GM10847 (cell line): Measurements from ENCODE around the gene RASSF10.

ENCODE experiments used
- POLR2A ChIP-seq: IDR thresholded peaks from 2 replicates; pipeline ENCODE4 v1.6.1; 2011; ENCODE audit not compliant: insufficient read length; ENCODE audit errors: extremely low read depth

Gene RASSF10

DNA sequence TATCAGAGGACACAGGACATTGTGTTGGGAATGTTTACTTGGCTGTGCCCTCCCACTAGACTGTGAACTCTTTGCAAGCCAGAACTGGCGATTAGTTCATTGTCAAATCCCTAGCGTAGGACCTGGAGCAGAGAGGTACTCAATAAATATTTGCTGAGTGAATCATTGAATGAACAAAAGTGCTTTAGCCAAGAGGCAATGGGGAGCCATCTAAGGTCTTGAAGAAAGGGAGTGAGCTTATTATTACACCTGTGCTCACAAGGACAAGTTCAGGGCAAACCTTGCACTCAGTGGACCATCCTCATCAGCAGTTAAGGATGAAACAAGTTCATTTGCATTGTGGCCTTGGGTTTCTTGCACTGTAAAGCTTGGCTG, 1.1 kb upstream of the RASSF10 start:
- TF ChIP-seq POLR2A, result no peak

DNA sequence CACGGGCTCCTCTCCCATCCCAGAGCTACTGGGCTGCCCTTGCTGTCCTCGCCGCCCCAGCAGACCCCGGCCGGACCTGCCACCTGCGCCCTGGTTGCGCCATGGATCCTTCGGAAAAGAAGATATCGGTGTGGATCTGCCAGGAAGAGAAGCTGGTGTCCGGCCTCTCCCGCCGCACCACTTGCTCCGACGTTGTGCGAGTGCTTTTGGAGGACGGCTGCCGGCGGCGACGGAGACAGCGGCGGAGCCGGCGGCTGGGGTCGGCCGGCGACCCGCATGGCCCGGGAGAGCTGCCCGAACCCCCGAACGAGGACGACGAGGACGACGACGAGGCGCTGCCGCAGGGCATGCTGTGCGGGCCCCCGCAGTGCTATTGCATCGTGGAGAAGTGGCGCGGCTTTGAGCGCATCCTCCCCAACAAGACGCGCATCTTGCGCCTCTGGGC, 382 bp downstream of the RASSF10 start:
- TF ChIP-seq POLR2A, result no peak

DNA sequence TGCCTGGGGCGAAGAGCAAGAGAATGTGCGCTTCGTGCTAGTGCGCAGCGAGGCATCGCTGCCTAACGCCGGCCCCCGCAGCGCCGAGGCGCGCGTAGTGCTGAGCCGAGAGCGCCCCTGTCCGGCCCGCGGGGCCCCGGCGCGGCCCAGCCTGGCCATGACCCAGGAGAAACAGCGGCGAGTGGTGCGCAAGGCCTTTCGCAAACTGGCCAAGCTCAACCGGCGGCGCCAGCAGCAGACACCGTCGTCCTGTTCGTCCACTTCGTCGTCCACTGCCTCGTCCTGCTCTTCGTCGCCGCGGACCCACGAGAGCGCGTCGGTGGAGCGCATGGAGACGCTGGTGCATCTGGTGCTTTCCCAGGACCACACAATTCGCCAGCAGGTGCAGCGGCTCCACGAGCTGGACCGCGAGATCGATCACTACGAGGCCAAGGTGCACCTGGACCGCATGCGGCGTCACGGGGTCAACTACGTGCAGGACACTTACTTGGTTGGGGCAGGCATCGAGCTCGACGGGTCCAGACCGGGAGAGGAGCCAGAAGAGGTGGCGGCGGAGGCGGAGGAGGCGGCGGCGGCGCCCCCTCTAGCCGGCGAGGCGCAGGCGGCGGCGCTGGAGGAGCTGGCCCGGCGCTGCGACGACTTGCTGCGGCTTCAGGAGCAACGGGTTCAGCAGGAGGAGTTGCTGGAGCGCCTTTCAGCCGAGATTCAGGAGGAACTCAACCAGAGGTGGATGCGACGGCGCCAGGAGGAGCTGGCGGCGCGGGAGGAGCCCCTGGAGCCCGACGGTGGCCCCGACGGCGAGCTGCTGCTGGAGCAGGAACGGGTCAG, 1.0 kb downstream of the RASSF10 start:
- TF ChIP-seq POLR2A, result no peak

DNA sequence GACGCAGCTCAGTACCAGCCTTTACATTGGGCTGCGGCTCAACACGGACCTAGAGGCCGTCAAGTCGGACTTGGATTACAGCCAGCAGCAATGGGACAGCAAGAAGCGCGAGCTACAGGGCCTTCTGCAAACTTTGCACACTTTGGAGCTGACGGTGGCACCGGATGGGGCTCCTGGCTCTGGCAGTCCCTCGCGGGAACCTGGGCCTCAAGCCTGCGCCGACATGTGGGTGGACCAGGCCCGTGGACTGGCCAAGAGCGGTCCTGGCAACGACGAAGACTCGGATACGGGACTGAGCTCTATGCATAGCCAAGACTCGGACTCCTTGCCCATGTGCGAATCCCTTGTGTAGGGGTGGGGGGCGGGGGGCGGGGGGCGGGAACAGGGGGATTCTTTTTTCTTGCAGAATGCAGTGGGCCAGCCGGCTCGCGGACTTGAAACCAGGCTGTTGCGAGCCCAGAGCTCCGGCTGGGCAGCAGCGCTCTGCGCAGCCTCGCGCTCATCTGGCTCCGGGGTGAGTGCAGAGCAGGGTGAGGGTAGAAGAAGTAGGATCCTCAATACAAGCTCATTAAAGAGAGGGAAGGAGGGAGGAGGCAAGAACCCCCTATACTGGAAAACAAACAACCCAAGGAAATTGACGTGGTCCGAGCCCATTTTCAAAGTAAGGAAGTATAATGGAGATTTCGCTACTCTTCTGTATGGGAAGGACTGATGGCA, 1.8 kb downstream of the RASSF10 start:
- no peak for TF ChIP-seq POLR2A

DNA sequence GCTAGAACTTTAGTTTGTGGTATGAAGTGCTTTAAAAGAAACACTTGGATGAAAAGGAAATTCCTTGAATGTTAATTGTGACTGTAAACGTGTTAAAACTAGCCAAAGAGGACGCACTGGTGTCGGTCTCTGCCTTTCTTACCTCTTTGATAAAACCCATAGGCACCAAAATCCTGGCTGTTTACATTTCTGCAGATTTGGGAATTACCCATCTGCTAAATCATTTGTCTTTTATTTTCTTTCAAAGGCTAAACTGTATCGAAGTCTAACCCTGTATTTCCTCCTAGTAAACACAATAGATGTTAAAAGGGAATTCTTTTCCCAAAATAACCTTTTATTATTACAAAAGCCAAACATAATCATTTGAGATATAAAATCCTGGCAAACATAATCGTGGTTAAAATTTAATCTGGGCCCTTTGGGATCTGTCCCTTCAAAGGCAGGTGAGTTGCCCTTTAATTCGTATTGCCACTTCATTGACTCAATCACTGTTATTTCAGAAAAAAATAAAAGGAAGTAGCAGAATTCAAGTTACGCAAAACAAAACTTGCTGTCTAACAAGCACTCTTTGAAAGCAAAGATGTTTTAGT, 2.4 kb downstream of the RASSF10 start:
- no peak for TF ChIP-seq POLR2A

DNA sequence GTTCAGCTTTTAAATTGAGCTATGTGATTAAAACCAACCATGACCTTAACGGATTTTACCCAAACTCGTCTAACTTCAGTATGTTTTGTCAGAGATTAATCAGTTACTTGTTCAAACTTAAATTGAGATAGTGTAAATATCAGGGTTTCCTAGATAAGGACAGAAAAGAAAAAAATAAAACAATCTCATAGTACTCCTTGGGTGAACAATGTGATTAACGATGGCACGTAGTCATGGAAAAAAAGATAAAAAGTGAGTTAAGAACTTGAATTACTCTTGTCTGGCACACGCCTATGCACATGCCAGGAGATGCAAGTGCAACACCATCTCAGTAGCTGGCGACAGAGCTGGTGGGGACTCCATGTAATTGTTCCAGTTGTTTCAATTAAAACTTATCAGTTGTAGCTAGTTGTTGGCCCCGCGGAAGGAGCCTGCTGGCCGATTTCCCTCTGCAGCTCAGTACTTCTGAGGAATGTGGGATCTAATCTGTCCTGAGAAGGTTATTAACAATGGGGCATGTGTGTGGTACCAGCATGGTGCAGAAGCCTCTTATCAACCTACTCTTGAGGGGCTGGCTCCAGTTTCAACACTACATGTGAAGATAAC, 3.0 kb downstream of the RASSF10 start:
- no peak for TF ChIP-seq POLR2A

DNA sequence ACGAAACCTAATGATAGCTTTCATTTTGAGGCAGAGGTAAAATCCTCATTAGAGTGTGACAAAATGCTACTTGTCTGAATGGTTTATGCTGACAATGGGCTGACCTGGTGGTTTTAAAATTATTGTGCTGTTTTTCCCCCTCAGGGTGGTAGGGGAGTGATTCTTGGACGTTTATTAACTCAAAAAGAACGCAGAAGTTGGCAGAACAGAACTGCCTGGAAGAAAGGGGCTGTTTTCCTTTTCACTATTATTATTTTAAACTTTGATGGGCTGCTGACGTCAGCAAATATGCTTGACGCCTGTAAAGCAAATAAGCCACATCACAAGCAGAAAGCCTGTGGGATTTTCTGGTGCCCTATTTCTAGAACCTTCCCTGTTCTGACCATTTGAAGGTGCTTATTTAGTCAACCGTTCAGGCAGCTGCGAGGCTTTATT, 4.0 kb downstream of the RASSF10 start:
- TF ChIP-seq POLR2A, result no peak

DNA sequence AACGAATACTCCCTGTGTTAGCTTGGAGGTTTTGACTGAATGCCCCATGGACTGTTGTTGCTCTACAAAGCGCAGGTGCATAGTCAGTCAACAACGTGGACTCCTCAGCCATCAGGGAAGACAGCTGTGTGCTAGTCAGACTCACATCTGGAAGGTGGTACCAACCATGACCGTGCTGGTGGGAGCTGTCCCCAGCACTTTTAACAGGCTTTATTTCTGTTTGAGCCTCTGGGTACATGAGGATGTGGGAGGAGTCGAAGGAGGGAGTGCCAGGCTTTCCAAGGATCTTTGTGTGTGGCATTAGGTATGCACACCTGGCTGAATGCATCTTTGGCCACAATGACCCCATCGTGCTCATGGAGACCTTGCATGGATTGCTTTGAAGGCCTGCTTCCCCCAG, 6.6 kb downstream of the RASSF10 start:
- no peak for TF ChIP-seq POLR2A

DNA sequence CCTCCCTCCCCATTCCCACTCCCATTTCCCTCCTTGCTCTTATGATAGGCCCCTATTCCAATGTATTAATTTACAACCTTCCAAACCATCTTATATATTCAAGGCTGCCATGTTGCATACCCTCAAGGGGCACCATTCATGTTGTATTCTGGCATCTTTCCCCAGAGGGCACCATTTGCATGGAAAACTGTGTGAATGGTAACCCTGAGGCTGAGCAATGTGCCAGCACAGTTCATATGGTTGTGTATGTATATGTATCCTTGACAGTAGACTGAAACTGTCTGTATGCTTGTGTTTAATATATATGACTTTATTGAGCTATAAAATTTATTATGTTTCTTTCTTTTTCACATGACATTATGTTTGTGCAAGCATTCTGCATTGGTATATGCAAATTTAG, 7.3 kb downstream of the RASSF10 start:
- no peak for TF ChIP-seq POLR2A

DNA sequence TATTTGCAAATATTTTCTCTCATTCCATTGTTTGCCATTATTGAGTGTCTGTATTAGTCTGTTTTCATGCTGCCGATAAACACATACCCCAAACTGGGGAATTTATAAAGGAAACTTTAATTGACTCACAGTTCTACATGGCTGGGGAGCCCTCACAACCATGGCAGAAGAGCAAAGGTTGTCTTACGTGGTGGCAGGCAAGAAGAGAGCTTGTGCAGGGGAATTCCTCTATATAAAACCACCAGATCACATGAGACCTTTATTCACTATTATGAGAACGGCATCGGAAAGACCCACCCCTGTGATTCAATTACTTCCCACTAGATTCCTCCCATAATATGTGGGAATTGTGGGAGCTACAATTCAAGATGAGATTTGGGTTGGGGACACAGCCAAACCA, 10.2 kb downstream of the RASSF10 start:
- TF ChIP-seq POLR2A, result no peak

DNA sequence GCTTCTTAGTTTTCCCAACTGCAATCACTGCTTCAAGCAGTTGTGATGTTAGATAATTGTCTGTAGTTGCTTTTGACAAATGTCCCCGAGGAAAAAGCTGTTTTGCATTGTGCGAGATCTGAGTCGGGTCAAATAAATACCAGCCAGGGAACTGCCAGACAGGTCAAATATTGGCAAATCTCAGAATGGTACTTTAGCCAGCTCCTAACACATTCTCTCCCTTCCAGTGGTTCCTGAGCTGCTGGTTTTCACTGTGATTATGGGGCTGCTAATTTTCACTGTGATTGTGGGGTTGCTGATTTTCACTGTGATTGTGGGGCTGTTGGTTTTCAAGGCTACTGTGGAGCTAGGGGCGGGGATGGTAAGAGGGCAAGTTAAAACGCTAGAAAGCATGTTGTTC, 14.3 kb downstream of the RASSF10 start:
- TF ChIP-seq POLR2A, result no peak

DNA sequence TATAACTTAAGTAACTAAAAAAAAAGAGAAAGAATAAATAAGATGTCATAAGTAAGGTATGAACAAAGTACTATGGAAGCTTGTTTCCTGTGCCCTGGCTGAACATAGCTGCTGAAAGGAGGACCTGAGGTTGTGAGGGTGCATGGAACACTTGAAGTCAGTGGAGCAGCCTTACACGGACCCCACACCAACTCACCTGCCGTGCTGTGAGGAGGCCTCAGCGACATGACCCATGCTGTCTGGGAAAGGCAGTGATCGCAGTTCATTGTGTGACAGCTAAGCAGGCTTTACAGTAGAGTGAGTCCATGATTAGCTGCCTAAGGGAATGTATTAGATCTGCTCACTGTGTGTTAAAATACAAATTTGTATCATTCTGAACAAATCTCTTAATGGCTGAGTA, 17.6 kb downstream of the RASSF10 start:
- no peak for TF ChIP-seq POLR2A

DNA sequence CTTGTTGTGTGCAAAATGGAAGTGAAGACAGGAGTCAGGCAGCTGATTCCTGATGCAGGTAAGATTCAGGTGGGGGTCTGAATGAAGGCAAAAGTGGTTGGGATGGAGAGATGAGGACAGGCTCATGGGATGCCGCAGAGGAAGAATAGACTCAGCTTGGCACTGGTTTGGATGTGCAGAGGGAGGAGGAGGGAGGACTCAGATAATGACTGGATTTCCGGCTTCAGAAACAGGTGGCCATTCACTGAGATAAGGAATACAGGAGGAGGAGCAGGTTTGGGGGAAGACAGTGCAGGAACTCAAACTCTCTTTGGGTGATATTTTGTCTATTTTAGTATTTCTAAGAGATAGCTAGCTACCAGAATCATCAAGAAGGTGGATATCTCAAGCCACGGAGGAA, 19.2 kb downstream of the RASSF10 start:
- no peak for TF ChIP-seq POLR2A

DNA sequence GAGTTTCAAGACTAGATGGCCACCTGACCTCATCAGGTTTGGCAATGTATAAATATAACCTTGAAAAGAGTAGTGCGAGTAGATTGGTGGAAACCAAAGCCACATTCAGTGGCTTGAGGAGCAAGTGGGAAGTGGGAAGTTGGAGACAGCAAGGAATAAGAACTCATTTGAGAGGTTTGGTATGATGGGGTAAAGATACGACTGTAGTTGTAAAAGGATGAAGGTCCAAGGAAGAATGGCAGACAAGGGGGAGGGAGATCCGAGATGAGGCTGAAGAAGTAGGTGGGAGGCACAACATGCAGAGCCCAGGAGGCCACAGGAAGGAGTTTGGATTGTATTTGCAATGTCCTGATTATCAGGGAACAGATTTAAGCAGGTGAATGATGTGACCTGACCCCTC, 20.8 kb downstream of the RASSF10 start:
- no peak for TF ChIP-seq POLR2A

DNA sequence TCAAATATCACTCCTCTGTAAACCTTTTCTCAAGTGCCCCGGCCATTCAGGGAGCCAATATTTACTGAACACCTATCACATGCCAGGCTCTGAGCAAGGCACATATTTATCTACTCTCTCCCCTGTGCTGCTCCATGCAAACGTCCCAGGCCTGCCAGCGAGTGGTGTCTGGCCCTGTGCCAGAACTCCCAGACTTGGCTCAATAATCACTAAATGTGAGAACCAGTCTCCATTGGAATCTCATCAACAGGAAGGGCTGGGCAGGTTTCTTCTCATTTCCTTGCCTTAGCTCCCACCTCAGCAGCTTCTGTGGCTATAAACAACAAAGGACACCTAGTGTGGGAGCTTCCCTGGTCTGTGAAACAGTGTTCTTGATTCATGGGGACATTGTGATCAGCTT, 21.7 kb downstream of the RASSF10 start:
- no peak for TF ChIP-seq POLR2A

DNA sequence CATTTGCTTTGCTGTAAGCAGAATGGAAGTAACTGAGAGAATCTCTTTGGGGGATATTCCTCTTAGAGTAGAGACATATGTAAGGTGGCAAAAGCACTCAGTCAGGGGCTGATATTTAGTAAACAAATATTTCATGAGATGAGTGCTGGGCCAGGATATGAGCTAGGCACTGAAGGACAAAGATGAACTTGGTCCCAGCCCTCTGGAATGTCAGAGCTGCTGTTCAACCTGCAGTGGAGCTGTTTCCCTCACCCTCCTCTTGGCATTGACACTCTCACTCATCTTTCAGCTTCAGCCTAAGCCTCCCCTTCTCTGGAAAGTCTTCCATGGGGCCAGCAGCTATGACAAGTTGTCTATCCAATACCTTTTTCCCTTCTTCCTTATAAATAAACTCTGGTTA, 22.2 kb downstream of the RASSF10 start:
- TF ChIP-seq POLR2A, result no peak
